PC-3 (cell line): ENCODE data around the gene PLXNA4.

Experiments used
- CTCF ChIP-seq: fragments of 300-600 bp; sonication (generic); conservative IDR thresholded peaks from 2 replicates; pipeline ENCODE4 v1.5.1; 2017; ENCODE audit warnings: antibody characterized with exemption, low read depth, mild to moderate bottlenecking, low read length
- EZH2 ChIP-seq: fragments of 300-600 bp; sonication (generic); IDR thresholded peaks from one replicate; pipeline ENCODE4 v1.6.1; 2017; ENCODE audit warnings: antibody characterized with exemption, mild to moderate bottlenecking, low read length; ENCODE audit not compliant: unreplicated experiment

DNA sequence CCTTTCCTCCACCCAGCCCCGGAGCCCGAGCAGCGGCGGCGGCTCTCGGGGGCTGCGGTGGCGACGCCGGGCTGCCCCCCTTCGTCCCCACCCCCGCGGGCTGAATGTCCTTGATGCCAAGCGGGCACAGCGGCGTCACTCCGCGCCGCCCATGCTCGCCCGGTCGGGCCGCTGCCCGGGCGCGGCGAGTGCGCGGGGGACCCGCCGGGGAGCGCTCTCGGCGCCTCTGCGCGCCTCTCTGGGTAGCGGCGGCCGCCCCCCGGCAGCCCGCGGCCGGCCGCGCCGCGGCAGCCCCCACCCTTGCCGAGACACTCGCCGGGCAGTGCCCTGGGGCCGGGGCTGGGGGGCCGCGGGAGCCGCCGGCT, 433 bp upstream of the PLXNA4 start:
- TF ChIP-seq CTCF: no peak
- peak; percentile 9 for TF ChIP-seq EZH2
